Right cardiac atrium (tissue), 5 donors: Measurements from ENCODE around the gene KRT28. TPM values are rescaled to one million over a fixed set of nuclear protein-coding genes. Genes with fewer than 3 reads are reported as not detected.

Source experiments
- ATAC-seq, 2 donors: fragments of 200-7000 bp; cut with Tn5 transposase; one replicate each; pipeline versions ENCODE4 v1.8.0 to v1.9.1; 2020; ENCODE audit warnings: moderate library complexity in 2 of 2, mild to moderate bottlenecking in 1 of 2
- DNase-seq, 3 donors: peaks; one replicate each; pipeline ENCODE4 v3.0.0-alpha.2; 2020
- H3K27ac ChIP-seq: one replicate; pipeline ENCODE4 v1.5.1; 2013; ENCODE audit warnings: mild to moderate bottlenecking, low read length, control low read depth, moderate library complexity
- H3K27me3 ChIP-seq: one replicate; pipeline ENCODE4 v1.6.1; 2013; ENCODE audit not compliant: control insufficient read depth, insufficient read depth
- H3K4me1 ChIP-seq: one replicate; pipeline ENCODE4 v1.6.1; 2013; ENCODE audit warnings: low read length; ENCODE audit not compliant: control insufficient read depth, insufficient read depth
- H3K4me3 ChIP-seq: one replicate; pipeline ENCODE4 v1.5.1; 2013; ENCODE audit warnings: low read length, control low read depth
- H3K9me3 ChIP-seq: one replicate; pipeline ENCODE4 v1.6.1; 2013; ENCODE audit warnings: low read length; ENCODE audit not compliant: control insufficient read depth
- WGBS: extraction: QIAGEN DNeasy Blood & Tissue Kit; methylation state at CpG from one replicate; pipeline ENCODE4 v1.1.7; 2013; 5-methylcytosine and 5-hydroxymethylcytosine counted together
- intact Hi-C, 4 donors: fragments of 100-400 bp; cut with DNase I; formaldehyde crosslinking; loops; one replicate each; pipeline versions ENCODE4 v1.11.0 to v1.14.0; 2022 to 2023
- long read RNA-seq, 4 donors: library from polyadenylated mRNA; unstranded; transcript quantifications; one replicate each; pipeline ENCODE4 v2.0.0, GENCODE V29; 2020 to 2021
- polyA plus RNA-seq: library from polyadenylated mRNA; stranded (reverse); fragments of 200-250 nt; gene quantifications from one replicate; pipeline ENCODE4 v1.2.3, GENCODE V29; 2013
- total RNA-seq, 4 donors: library from RNA; stranded (reverse); fragmentation: NEBNext Ultra II Directional; extraction: Animal tissue kit (Norgen Biotek cat#: 25700); gene quantifications; one replicate each; pipeline ENCODE4 v1.2.1, GENCODE V29; 2021
- donor health status: healthy with polysubstance abuse.
- donor health status: DM: no; HTN: yes; CAD: no.
- donor health status: DM: no; HTN: no; CAD: no.
- donor health status: DM: no; HTN: yes; CAD: no; lungs with severe emphysema.
- donor health status: DM: yes; HTN: yes; CAD: no.

Gene KRT28, protein sequence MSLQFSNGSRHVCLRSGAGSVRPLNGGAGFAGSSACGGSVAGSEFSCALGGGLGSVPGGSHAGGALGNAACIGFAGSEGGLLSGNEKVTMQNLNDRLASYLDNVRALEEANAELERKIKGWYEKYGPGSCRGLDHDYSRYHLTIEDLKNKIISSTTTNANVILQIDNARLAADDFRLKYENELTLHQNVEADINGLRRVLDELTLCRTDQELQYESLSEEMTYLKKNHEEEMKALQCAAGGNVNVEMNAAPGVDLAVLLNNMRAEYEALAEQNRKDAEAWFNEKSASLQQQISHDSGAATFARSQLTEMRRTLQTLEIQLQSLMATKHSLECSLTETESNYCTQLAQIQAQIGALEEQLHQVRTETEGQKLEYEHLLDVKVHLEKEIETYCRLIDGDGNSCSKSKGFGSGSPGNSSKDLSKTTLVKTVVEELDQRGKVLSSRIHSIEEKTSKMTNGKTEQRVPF
- not detected for total RNA-seq
- not detected for polyA plus RNA-seq
- long read RNA-seq, donor 1 = 0 reads
- long read RNA-seq, donor 2 = 0 reads
- long read RNA-seq, donor 3 = 0 reads
- long read RNA-seq, donor 4 = 0 reads

DNA sequence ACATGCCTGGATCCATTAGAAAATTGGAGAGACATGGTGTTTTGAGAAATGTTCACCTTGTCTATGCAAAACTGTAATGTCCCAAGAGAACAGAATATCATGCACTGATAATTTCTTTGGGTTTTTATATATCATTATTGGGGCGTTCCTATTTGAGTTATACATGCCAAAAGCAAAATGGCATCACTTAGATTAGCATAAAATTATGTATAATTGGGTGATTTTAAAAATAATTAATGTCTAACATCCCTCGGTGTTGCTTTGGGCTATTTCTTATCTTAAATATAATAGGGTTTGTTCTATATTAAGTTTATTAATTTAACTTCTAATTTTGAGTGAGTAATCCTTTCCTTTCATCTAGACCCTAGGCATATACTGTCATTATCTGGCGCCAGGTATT is at the start of gene KRT28:
Gene KRT28 (minus strand): TSS at position 101 of the 400 bp plus-strand sequence. CDS start 66 bp downstream, at position 35.
- WGBS = 74% methylated on average over 3 of the region's 3 CpGs
- intact Hi-C loops = loop anchor here in 2 of 4 donors (10.0 kb wide), 2 partner anchors 185 to 865 kb away; no protein-coding TSS in a partner anchor
- Histone ChIP-seq H3K4me3 (no peak within 1 kb of the TSS), H3K27ac (no peak within 1 kb of the TSS), H3K27me3 (peaks cover 2% of the 10 kb centered on the region), H3K9me3 (no peaks in the 10 kb centered on the region), H3K4me1 (no peaks in the 10 kb centered on the region)
- ATAC-seq = no peak
- DNase-seq = no peak

DNA sequence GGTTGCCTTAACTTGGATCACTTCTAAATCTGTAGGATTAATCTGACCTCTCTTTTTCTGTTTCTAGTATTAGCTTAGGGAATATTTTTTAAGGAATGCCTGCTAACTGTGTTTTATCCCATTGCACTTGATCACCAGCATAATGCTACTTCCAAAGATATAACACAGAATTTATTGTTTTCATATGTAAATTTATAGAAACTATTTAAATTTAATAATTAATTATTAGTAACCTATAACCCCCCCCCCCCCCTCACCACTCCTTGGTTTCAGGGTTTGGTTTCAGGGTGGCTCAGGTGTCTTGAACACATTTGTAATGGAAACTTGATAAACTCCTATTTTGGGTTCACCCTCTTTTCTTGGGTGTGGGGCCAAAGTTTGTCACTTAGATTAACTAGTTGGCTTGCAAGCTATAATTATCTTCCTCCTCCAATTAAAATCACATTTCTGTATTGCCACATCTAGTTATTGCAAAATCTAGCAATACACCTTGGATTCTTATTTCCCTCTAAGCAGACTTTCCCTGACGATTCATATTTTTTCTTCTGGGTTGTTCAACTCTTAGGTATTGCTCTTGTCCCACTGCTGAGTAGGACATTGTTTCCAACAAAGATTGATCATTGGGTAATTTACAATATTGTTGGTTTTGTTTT is 49.0 kb upstream of the KRT28 start:
- H3K4me3 ChIP-seq = no peak overlapping the region
- 91% methylated on average over 1 of the region's 1 CpG for whole genome bisulfite sequencing
- H3K27ac ChIP-seq = no peak overlapping the region
- intact Hi-C loops = no loop called here
- no peaks in the 10 kb centered on the region for H3K4me1 ChIP-seq
- ATAC-seq = no peak
- no peaks in the 10 kb centered on the region for H3K27me3 ChIP-seq
- no peak for DNase-seq
- H3K9me3 ChIP-seq = no peaks in the 10 kb centered on the region

DNA sequence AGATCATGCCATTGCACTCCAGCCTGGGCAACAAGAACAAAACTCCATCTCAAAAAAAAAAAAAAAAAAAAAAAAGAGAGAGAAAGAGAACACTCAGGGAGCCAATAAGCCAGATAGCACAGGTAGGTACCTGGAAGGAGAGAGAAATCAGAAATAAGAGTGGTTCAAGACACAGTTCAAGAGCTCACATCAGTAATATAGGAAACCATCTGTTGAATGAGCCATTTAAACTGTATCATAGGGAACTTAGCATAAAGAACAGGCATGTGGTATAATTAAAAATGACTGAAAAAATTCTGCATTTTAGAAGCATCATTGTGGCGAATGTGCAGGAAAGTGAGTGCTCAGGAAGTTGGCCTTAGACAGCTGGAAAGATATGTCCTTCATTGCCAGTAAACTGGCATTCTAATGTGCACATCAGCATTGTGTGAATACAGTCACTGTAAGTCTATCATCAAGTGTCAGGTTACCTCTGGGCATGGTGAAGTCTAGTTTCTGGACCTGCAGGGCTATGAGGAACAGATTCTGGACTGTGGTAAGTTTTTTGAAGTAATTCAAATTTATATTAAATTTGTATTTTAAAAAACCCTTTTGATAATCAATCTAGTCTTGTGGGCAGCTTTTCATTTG is 46.9 kb upstream of the KRT28 start:
- Histone ChIP-seq H3K4me3 (no peak overlapping the region), H3K27me3 (no peaks in the 10 kb centered on the region), H3K4me1 (no peaks in the 10 kb centered on the region), H3K27ac (no peak overlapping the region), H3K9me3 (no peaks in the 10 kb centered on the region)
- intact Hi-C loops = no loop called here
- ATAC-seq = no peak
- WGBS = 69% methylated on average over 1 of the region's 1 CpG
- DNase-seq = no peak

DNA sequence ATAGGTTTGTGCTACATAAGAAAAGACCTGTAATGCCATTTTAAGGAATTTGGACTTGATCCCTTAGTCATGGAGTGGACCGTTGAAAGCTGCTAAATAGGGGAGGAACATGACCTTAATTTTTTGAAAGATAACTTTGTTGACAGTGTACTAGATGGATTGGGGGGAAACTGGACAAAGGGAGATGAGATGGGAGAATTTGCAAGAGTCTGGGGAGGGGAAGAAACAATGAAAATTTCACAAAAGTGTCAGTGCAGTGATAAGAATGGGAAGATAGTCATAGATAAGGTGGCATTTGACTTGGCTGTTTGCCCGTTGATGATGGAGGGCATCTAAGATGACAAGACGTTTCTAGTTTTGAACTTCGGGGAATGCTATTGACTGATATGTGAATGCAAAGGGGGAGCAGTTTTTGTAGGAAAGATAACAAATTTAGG is 44.9 kb upstream of the KRT28 start:
- ATAC-seq (no peak), DNase-seq (no peak)
- intact Hi-C loops = no loop called here
- Histone ChIP-seq H3K9me3 (no peaks in the 10 kb centered on the region), H3K27me3 (no peaks in the 10 kb centered on the region), H3K4me1 (no peaks in the 10 kb centered on the region), H3K27ac (no peak overlapping the region), H3K4me3 (no peak overlapping the region)
- 54% methylated on average over 4 of the region's 4 CpGs for WGBS

DNA sequence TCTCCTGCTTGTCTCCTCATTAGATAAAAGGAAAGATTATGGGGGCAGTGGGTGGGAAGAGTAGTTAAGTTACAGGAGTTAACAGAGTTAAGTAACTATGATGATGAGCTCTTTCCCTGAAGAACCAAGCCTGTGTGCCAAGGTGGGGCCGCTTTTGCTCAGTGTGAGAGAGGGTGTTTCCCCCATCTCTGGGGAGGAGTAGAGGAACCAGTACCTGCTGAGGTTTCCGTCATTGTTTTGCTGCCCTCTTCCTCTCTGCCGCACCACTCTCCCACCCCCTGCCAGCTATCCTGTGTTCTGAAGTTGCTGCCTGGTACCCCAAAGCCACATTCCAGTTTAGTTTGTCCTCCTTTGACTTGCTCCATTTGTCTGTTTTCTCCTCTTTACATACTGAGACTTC is 43.5 kb upstream of the KRT28 start:
- DNase-seq (no peak), ATAC-seq (no peak)
- no peaks in the 10 kb centered on the region for H3K9me3 ChIP-seq
- H3K27ac ChIP-seq = no peak overlapping the region
- no peaks in the 10 kb centered on the region for H3K27me3 ChIP-seq
- WGBS = 57% methylated on average over 3 of the region's 3 CpGs
- no peak overlapping the region for H3K4me3 ChIP-seq
- intact Hi-C loops = no loop called here
- no peaks in the 10 kb centered on the region for H3K4me1 ChIP-seq

DNA sequence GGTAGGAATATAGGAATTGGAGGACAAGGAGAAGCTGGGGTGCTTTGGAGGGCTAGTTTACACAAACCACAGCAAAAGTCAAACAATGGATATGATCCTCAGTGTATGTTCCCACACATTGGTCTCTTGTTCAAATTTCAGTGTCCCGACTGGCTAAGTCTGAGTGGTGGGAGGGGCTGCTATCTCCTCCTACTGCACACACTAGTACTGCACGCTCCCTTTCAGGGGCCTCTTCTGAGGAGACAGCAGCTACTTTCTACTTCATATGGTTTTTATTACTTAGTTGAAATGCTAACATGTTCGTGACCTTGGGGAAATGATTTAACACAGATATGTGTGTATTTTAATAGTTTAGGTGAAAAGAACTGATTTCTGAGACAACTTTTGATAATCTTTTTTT is 41.5 kb upstream of the KRT28 start:
- H3K9me3 ChIP-seq = no peaks in the 10 kb centered on the region
- no peak overlapping the region for H3K27ac ChIP-seq
- WGBS = 76% methylated on average over 3 of the region's 3 CpGs
- DNase-seq = no peak
- H3K27me3 ChIP-seq = no peaks in the 10 kb centered on the region
- H3K4me3 ChIP-seq = no peak overlapping the region
- no peak for ATAC-seq
- no peaks in the 10 kb centered on the region for H3K4me1 ChIP-seq
- intact Hi-C loops = no loop called here

DNA sequence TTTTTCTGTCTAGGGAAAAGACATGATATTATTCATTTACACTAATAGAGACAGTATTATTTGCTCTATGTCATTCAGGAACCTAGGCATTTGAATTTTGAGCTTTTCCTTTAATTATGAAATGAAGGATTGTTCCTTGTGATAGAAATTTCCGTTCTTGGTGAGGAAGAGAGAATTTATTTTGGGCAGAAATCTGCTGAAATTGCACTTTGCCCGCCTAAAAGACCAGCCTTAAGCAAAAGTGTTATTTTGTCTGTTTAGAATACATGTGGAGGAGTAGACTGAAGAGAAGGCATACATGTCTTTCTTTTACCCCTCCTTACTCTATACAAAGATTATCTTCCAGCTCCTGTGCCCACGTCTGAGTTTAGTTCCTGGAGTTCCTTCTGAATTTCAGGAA is 39.4 kb upstream of the KRT28 start:
- no peaks in the 10 kb centered on the region for H3K4me1 ChIP-seq
- ATAC-seq (no peak), DNase-seq (no peak)
- no peak overlapping the region for H3K27ac ChIP-seq
- no peak overlapping the region for H3K4me3 ChIP-seq
- H3K27me3 ChIP-seq = no peaks in the 10 kb centered on the region
- intact Hi-C loops = no loop called here
- WGBS = 69% methylated on average over 3 of the region's 3 CpGs
- H3K9me3 ChIP-seq = no peaks in the 10 kb centered on the region

DNA sequence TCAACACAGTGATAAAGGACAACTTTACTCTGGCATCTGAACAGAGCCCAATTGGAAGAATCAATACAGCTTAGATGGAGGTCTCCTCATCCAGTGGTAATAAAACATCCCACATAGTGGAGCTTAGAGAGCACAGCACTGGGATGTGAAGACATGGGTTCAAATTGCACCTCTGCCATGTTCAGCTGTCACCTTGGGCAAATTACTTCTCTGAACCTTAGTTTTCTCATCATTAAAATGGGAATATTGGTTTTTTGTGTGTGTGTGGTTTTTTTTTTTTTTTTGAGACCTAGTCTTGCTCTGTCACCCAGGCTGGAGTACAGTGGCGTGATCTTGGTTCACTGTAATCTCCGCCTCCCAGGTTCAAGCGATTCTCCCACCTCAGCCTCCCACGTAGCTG is 36.3 kb upstream of the KRT28 start:
- Histone ChIP-seq H3K27ac (no peak overlapping the region), H3K27me3 (no peaks in the 10 kb centered on the region), H3K4me3 (no peak overlapping the region), H3K4me1 (peaks cover 2% of the 10 kb centered on the region), H3K9me3 (no peaks in the 10 kb centered on the region)
- intact Hi-C loops = no loop called here
- DNase-seq (no peak), ATAC-seq (no peak)
- WGBS = 96% methylated on average over 4 of the region's 4 CpGs

DNA sequence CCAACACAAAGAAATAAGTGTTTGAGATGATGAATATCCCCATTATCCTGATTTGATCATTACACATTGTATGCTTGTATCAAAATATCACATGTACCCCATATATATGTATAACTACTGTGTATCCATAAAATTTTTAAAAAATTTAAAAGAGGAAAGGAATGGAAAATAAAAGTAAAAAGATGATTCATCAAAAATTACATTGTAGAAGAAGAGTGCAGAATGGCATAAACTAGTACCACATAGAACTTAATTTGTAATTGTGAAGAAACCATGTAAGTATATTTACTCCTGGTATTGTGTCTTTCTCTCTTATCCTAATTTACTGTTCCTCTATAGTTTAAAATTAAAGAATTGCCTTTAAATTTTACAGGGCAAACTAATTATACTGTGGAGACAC is 34.1 kb upstream of the KRT28 start:
- Histone ChIP-seq H3K27ac (no peak overlapping the region), H3K4me1 (peaks cover 2% of the 10 kb centered on the region), H3K9me3 (no peaks in the 10 kb centered on the region), H3K4me3 (no peak overlapping the region), H3K27me3 (no peaks in the 10 kb centered on the region)
- intact Hi-C loops = no loop called here
- no peak for ATAC-seq
- DNase-seq = no peak

DNA sequence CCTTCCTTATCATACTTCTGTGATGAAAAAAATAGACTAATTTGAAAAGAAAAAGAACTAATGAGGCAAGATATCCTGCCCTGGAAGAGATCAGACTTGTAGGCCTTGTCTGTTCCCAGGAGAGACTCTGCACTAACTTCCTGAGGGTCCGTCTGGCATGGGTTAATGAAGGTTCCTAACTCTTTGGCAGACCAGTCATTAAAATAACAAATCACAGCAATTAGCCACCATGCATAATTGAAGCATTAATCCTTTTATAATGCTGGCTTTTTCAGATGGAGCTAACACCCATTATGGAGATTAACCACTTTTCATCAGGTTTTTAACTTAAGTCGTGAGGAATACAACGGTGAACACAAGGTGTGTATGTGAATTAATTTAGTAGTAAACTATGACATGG is 33.1 kb upstream of the KRT28 start:
- DNase-seq (no peak), ATAC-seq (no peak)
- Histone ChIP-seq H3K9me3 (no peaks in the 10 kb centered on the region), H3K27ac (no peak overlapping the region), H3K27me3 (no peaks in the 10 kb centered on the region), H3K4me3 (no peak overlapping the region), H3K4me1 (peaks cover 5% of the 10 kb centered on the region)
- WGBS = 59% methylated on average over 3 of the region's 3 CpGs
- intact Hi-C loops = no loop called here
